ENCODE results near the gene BIK.
"Not testable (repeated sequence)": the region's sequence is repeated elsewhere in the genome, so short reads cannot be mapped to it uniquely, and the experiment has no call there.

Gene BIK

GRCh38 chr22:43094551-43094950 is 16.0 kb upstream of the BIK start:
- H3K36me3 Mint-ChIP-seq, result no peaks in the 10 kb centered on the region
- H3K9me3 Mint-ChIP-seq, result peaks cover 3% of the 10 kb centered on the region
- H3K4me3 Mint-ChIP-seq, result no peak overlapping the region
- peaks cover 1% of the 10 kb centered on the region for H3K4me1 Mint-ChIP-seq
- no peak overlapping the region for H3K27ac Mint-ChIP-seq
- ATAC-seq, result no peak
- no peak for DNase-seq (ENCODE audit: low spot score in 2 of 2)

- no peak for DNase-seq (ENCODE audit: low spot score in 2 of 2)
- H3K9me3 Mint-ChIP-seq, result peaks cover 3% of the 10 kb centered on the region
- no peaks in the 10 kb centered on the region for H3K4me1 Mint-ChIP-seq
- H3K36me3 Mint-ChIP-seq, result no peaks in the 10 kb centered on the region
- ATAC-seq, result no peak
- no peak overlapping the region for H3K4me3 Mint-ChIP-seq
- H3K27ac Mint-ChIP-seq, result no peak overlapping the region
Observed at GRCh38 chr22:43096420-43096819, 14.1 kb upstream of the BIK start.

GRCh38 chr22:43098356-43098755 is 12.2 kb upstream of the BIK start:
- H3K27ac Mint-ChIP-seq, result no peak overlapping the region
- H3K4me1 Mint-ChIP-seq, result no peaks in the 10 kb centered on the region
- H3K9me3 Mint-ChIP-seq, result peaks cover 3% of the 10 kb centered on the region
- ATAC-seq (no peak), DNase-seq (ENCODE audit: low spot score in 2 of 2) (no peak)
- H3K36me3 Mint-ChIP-seq, result no peaks in the 10 kb centered on the region
- H3K4me3 Mint-ChIP-seq, result no peak overlapping the region

GRCh38 chr22:43099095-43099494 is 11.5 kb upstream of the BIK start:
- no peaks in the 10 kb centered on the region for H3K36me3 Mint-ChIP-seq
- peaks cover 3% of the 10 kb centered on the region for H3K9me3 Mint-ChIP-seq
- no peak overlapping the region for H3K27ac Mint-ChIP-seq
- DNase-seq (ENCODE audit: low spot score in 2 of 2) (no peak), ATAC-seq (no peak)
- peaks cover 6% of the 10 kb centered on the region for H3K4me1 Mint-ChIP-seq
- no peak overlapping the region for H3K4me3 Mint-ChIP-seq

- H3K27ac Mint-ChIP-seq, result peak overlapping the region; percentile 24
- H3K36me3 Mint-ChIP-seq, result no peaks in the 10 kb centered on the region
- peaks cover 3% of the 10 kb centered on the region for H3K9me3 Mint-ChIP-seq
- H3K4me3 Mint-ChIP-seq, result no peak overlapping the region
- peaks cover 10% of the 10 kb centered on the region for H3K4me1 Mint-ChIP-seq
- peak; percentile 51 for ATAC-seq
- no peak for DNase-seq (ENCODE audit: low spot score in 2 of 2)
Observed at GRCh38 chr22:43100225-43100624, 10.3 kb upstream of the BIK start.

- Mint-ChIP-seq H3K4me1 (peaks cover 10% of the 10 kb centered on the region), H3K27ac (no peak overlapping the region), H3K4me3 (no peak overlapping the region), H3K36me3 (no peaks in the 10 kb centered on the region), H3K9me3 (no peaks in the 10 kb centered on the region)
- ATAC-seq, result no peak
- DNase-seq (ENCODE audit: low spot score in 2 of 2), result no peak
Observed at GRCh38 chr22:43101306-43101705, 9.2 kb upstream of the BIK start.

GRCh38 chr22:43104056-43104625 is 6.4 kb upstream of the BIK start:
- not testable (repeated sequence) for H3K4me1 Mint-ChIP-seq; H3K27ac Mint-ChIP-seq; DNase-seq (ENCODE audit: low spot score in 2 of 2); H3K36me3 Mint-ChIP-seq; H3K9me3 Mint-ChIP-seq
- peak overlapping the region; percentile 3 for H3K4me3 Mint-ChIP-seq
- peak; percentile 49 for ATAC-seq

GRCh38 chr22:43104950-43105349 is 5.6 kb upstream of the BIK start:
- ATAC-seq; H3K4me1 Mint-ChIP-seq; H3K27ac Mint-ChIP-seq; H3K36me3 Mint-ChIP-seq; H3K9me3 Mint-ChIP-seq; DNase-seq (ENCODE audit: low spot score in 2 of 2); H3K4me3 Mint-ChIP-seq: not testable (repeated sequence)

- DNase-seq (ENCODE audit: low spot score in 2 of 2), result no peak
- peaks cover 10% of the 10 kb centered on the region for H3K4me1 Mint-ChIP-seq
- H3K9me3 Mint-ChIP-seq, result no peaks in the 10 kb centered on the region
- no peak overlapping the region for H3K4me3 Mint-ChIP-seq
- H3K27ac Mint-ChIP-seq, result no peak overlapping the region
- H3K36me3 Mint-ChIP-seq, result no peaks in the 10 kb centered on the region
- no peak for ATAC-seq
Observed at GRCh38 chr22:43106302-43106701, 4.2 kb upstream of the BIK start.

GRCh38 chr22:43109511-43109910 is 1.0 kb upstream of the BIK start:
- DNase-seq (ENCODE audit: low spot score in 2 of 2), result no peak
- Mint-ChIP-seq H3K27ac (no peak overlapping the region), H3K36me3 (no peaks in the 10 kb centered on the region), H3K9me3 (no peaks in the 10 kb centered on the region), H3K4me1 (no peaks in the 10 kb centered on the region), H3K4me3 (peak overlapping the region; percentile 65)
- ATAC-seq, result no peak

- no peaks in the 10 kb centered on the region for H3K4me1 Mint-ChIP-seq
- no peaks in the 10 kb centered on the region for H3K36me3 Mint-ChIP-seq
- no peak overlapping the region for H3K27ac Mint-ChIP-seq
- no peaks in the 10 kb centered on the region for H3K9me3 Mint-ChIP-seq
- ATAC-seq, result no peak
- DNase-seq (ENCODE audit: low spot score in 2 of 2), result no peak
- peak overlapping the region; percentile 65 for H3K4me3 Mint-ChIP-seq
Observed at GRCh38 chr22:43109921-43110443, 568 bp upstream of the BIK start.

- no peaks in the 10 kb centered on the region for H3K4me1 Mint-ChIP-seq
- H3K27ac Mint-ChIP-seq, result no peak overlapping the region
- H3K9me3 Mint-ChIP-seq, result no peaks in the 10 kb centered on the region
- peak in 1 of 2 donors; percentile 52 for DNase-seq (ENCODE audit: low spot score in 2 of 2)
- H3K36me3 Mint-ChIP-seq, result no peaks in the 10 kb centered on the region
- peak overlapping the region; percentile 65 for H3K4me3 Mint-ChIP-seq
- ATAC-seq, result peak; percentile 70
Observed at GRCh38 chr22:43110927-43111623, 525 bp downstream of the BIK start.

GRCh38 chr22:43113526-43114251 is 3.1 kb downstream of the BIK start:
- Mint-ChIP-seq H3K4me3 (no peak overlapping the region), H3K4me1 (no peaks in the 10 kb centered on the region), H3K9me3 (no peaks in the 10 kb centered on the region), H3K36me3 (no peaks in the 10 kb centered on the region), H3K27ac (no peak overlapping the region)
- no peak for ATAC-seq
- DNase-seq (ENCODE audit: low spot score in 2 of 2), result no peak

GRCh38 chr22:43114958-43115357 is 4.4 kb downstream of the BIK start:
- no peak for ATAC-seq
- H3K36me3 Mint-ChIP-seq, result no peaks in the 10 kb centered on the region
- no peak for DNase-seq (ENCODE audit: low spot score in 2 of 2)
- H3K27ac Mint-ChIP-seq, result no peak overlapping the region
- no peaks in the 10 kb centered on the region for H3K4me1 Mint-ChIP-seq
- H3K4me3 Mint-ChIP-seq, result no peak overlapping the region
- H3K9me3 Mint-ChIP-seq, result no peaks in the 10 kb centered on the region

- DNase-seq (ENCODE audit: low spot score in 2 of 2), result no peak
- Mint-ChIP-seq H3K27ac (no peak overlapping the region), H3K4me3 (no peak overlapping the region), H3K9me3 (no peaks in the 10 kb centered on the region), H3K36me3 (no peaks in the 10 kb centered on the region), H3K4me1 (no peaks in the 10 kb centered on the region)
- ATAC-seq, result no peak
Observed at GRCh38 chr22:43116932-43117331, 6.4 kb downstream of the BIK start.

Measured in stimulated activated effector memory CD8-positive, alpha-beta T cell treated with anti-CD3 and anti-CD28 coated beads, Interleukin-12 subunit alpha, Interleukin-12 subunit beta, amount 100 ng/mL, for 72 hours (primary cell).